Hepatocyte (in vitro differentiated cells): ENCODE data around the gene ACSS1.

ENCODE experiments used
- CTCF ChIP-seq: fragments of 200-600 bp; sonication (generic); IDR thresholded peaks from 2 replicates; pipeline ENCODE4 v1.5.1; 2016; ENCODE audit warnings: antibody characterized with exemption, mild to moderate bottlenecking; ENCODE audit not compliant: poor library complexity
- EZH2 ChIP-seq: fragments of 200-600 bp; sonication (generic); IDR thresholded peaks from 2 replicates; pipeline ENCODE4 v1.6.1; 2016; ENCODE audit warnings: antibody characterized with exemption, mild to moderate bottlenecking, borderline replicate concordance
- EZH2phosphoT487 ChIP-seq: fragments of 200-600 bp; sonication (generic); IDR thresholded peaks from one replicate; pipeline ENCODE4 v1.6.1; 2018; ENCODE audit warnings: antibody characterized with exemption, mild to moderate bottlenecking, low read depth, moderate library complexity; ENCODE audit not compliant: unreplicated experiment, severe bottlenecking

DNA sequence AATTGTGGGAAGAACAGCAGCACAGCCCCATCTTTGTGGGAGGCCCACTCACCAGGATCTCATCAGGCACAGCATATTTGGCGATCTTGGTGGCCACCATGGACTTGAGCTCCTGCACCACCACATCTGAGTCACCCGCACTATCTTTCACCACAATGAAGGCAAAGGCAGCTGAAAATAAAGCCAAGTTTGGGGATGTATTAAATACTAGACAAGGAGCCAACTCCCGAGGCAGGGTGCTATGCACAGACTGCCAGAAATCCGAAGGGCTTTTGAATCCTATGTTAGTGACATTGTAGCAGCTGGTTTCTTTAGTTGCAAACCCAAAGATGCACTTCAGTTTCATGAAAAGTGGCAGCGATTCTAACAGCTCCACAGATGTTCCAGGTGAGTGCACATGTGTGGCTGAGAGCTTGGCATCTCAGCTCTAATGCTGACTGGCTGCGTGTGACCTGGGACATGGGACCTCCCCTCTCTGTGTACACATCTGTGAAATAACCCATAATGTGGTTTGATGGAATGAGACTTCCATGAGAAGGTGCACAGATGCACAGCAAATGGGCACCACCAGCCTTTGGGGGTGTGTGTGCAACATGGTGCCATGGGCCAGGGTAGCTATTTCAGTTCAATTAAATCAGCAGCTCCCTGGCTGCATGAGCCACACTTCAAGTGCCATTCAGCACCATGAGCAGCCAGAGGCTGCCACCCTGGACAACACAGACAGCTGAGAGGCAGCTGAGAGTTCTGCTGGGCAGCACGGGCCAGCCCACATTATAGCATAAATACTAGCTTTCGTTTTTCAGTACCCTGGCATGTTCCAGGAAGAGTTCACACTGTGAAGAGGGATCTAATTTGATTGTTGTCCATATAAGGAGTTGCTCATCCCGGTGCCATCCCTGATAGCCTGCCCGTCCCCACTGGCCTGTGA lies 48.5 kb downstream of the ACSS1 start:
- TF ChIP-seq CTCF, result no peak
- no peak for TF ChIP-seq EZH2
- TF ChIP-seq EZH2phosphoT487, result no peak
